Ascending aorta (tissue), 2 donors: Measurements from ENCODE around the gene LHX5. TPM values are rescaled to one million over a fixed set of nuclear protein-coding genes. Genes with fewer than 3 reads are reported as not detected.
A peak's percentile ranks its signal among the peaks of the same experiment; 100 is the strongest.

ENCODE experiments used
- DNase-seq, 2 donors: peaks; one replicate each; pipeline ENCODE4 v3.0.0-alpha.2; 2019; ENCODE audit warnings: low spot score in 2 of 2
- H3K27ac ChIP-seq, 2 donors: fragments of 200-600 bp; sonication (generic); one replicate each; pipeline ENCODE4 v1.5.1; 2016 to 2017; ENCODE audit warnings: mild to moderate bottlenecking in 1 of 2
- H3K27me3 ChIP-seq: fragments of 200-600 bp; sonication (generic); one replicate; pipeline ENCODE4 v1.5.1; 2017
- H3K36me3 ChIP-seq, 2 donors: fragments of 200-600 bp; sonication (generic); one replicate each; pipeline ENCODE4 v1.5.1; 2016
- H3K4me1 ChIP-seq, 2 donors: fragments of 200-600 bp; sonication (generic); one replicate each; pipeline ENCODE4 v1.5.1; 2016 to 2017; ENCODE audit warnings: mild to moderate bottlenecking in 1 of 2
- H3K4me3 ChIP-seq, 2 donors: fragments of 200-600 bp; sonication (generic); one replicate each; pipeline ENCODE4 v1.5.1; 2016 to 2017; ENCODE audit warnings: mild to moderate bottlenecking in 1 of 2
- H3K9me3 ChIP-seq, 2 donors: fragments of 200-600 bp; sonication (generic); one replicate each; pipeline ENCODE4 v1.5.1; 2016
- intact Hi-C: fragments of 100-400 bp; cut with DNase I; formaldehyde crosslinking; loops from one replicate; pipeline ENCODE4 v1.15.1; 2023
- total RNA-seq: library from RNA; depleted of rRNA; stranded (reverse); fragments of >200 nt; gene quantifications from one replicate; pipeline ENCODE4 v1.1.0, GENCODE V29; 2016
- TF ChIP-seq, protein P1 (sequence below), 3 experiments: fragments of 200-600 bp in 2 of 3; fragments of 450-650 bp in 1 of 3; sonication (generic) in 2 of 3; IDR thresholded peaks; one replicate each; pipeline ENCODE4 v1.5.1; 2016 to 2019; ENCODE audit warnings: antibody characterized with exemption in 3 of 3, mild to moderate bottlenecking in 1 of 3, moderate library complexity in 1 of 3

LHX5 gene
- total RNA-seq, 1 donor from 2014 or later = not detected

DNA sequence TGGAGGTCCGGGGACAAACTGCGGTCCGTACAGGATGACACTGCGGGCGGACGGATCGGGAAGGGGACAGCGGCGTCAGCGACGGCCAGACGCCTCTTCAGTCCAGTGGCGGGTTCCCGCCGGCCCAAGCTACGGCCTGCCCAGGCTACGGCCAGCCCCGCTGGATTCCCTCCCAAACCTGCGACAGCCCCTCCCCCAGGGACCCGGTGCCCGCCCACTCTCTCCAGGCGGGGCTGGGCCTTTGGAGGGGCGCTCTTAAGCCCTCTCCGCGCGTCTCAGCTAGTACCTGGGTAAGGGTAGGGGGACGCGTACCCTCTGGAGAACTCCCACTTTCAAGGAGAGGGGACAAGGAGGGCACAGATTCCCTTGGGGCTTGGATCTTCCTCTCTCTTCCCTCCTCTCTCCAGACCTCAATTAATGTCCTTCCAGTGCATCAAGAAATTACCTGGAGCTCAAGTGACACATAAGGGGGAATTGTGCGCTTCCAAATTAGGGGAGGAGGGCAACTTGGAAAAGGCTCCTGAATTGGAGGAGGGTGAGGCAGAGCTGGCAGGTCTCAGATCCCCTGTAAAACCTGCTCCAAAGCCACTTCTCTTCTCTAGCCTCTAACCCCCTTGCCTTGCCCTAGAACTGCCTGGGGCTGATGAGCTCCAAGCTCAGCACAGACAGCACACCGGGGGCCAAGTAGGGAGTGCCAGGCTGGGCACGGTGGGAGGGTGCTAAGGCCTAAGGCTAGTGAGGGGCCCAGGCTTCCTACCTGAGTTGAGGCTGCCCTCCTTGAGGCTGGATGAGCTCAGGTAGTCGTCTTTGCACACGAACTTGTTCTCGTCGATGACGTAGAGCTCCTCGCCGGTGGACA lies 3.1 kb downstream of the LHX5 start:
- Histone ChIP-seq H3K4me3 (peak overlapping the region in 1 of 2 donors; percentile 58), H3K4me1 (peaks cover 9 to 17% of the 10 kb centered on the region in 2 donors), H3K9me3 (no peaks in the 10 kb centered on the region), H3K27ac (no peak overlapping the region), H3K36me3 (no peaks in the 10 kb centered on the region), H3K27me3 (peaks cover 35% of the 10 kb centered on the region)
- TF ChIP-seq, protein P1, sequence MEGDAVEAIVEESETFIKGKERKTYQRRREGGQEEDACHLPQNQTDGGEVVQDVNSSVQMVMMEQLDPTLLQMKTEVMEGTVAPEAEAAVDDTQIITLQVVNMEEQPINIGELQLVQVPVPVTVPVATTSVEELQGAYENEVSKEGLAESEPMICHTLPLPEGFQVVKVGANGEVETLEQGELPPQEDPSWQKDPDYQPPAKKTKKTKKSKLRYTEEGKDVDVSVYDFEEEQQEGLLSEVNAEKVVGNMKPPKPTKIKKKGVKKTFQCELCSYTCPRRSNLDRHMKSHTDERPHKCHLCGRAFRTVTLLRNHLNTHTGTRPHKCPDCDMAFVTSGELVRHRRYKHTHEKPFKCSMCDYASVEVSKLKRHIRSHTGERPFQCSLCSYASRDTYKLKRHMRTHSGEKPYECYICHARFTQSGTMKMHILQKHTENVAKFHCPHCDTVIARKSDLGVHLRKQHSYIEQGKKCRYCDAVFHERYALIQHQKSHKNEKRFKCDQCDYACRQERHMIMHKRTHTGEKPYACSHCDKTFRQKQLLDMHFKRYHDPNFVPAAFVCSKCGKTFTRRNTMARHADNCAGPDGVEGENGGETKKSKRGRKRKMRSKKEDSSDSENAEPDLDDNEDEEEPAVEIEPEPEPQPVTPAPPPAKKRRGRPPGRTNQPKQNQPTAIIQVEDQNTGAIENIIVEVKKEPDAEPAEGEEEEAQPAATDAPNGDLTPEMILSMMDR (IDR thresholded peaks at IDR 0.05) = no peak
- DNase-seq = no peak
- intact Hi-C loops = no loop called here

DNA sequence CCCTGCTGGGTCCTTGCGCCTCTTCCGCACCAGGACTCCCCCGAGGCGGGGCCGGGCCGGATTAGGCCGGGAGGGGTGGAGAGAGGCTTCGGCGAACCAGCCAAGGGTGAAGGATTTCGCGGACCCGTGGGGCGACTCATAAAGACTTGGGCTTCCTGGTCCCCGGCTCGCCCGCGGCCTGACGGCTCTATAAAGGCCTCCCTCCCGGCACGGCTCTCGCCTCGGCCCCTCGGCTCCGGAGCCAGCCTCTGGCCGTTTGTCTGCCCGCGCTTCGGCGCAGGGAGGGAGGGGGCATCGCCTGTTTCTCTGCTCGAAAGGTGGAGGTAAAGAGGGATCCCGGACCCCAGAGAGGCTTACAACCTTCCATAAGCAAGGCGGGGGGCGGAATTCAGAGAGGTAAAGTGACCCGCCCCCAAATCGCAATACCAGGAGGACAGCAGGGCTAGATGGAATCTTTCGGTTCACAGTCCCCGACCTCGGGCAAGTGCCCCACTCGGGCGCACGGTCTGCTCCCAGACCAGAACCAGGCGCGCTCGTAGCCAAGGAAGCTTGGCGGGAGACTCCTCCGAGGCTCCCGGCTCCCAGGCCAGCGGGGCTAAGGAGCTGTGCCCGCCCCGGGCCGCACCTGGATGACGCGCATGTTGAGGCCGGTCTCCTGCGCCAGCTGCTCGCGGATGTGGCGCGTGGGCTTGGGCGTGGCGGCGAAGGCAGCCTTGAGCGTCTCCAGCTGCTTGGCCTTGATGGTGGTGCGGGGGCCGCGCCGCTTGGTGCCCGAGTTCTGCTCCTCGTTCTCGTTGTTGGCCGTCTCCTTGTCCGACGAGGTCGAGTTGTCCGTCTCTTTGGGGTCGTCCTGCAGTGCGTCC lies 3.9 kb downstream of the LHX5 start:
- H3K4me3 ChIP-seq = peak overlapping the region; percentile 45 to 58
- no peaks in the 10 kb centered on the region for H3K9me3 ChIP-seq
- intact Hi-C loops = no loop called here
- TF ChIP-seq, protein P1 (IDR thresholded peaks at IDR 0.05) = no peak
- peaks cover 15 to 26% of the 10 kb centered on the region in 2 donors for H3K4me1 ChIP-seq
- no peaks in the 10 kb centered on the region for H3K36me3 ChIP-seq
- H3K27ac ChIP-seq = no peak overlapping the region
- H3K27me3 ChIP-seq = peaks cover 43% of the 10 kb centered on the region
- DNase-seq = no peak

DNA sequence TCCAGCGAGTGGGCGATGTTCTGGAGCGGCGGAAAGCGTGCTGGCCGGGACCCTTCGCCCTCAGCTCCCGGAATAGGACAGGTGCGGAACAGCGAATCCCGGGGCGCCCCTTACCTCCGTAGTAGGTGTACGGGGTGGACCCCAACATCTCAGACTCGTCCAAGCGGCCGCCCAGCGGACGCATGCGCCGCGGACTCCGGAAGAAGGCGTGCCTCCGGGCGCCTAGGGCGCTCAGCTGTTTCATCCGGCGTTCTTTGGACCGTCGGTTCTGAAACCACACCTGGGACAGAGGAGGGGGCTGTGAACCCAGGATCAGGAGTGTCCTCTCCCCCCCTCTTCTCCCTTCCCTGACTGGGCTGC lies 4.5 kb downstream of the LHX5 start:
- Histone ChIP-seq H3K4me1 (peaks cover 15 to 27% of the 10 kb centered on the region in 2 donors), H3K27me3 (peaks cover 45% of the 10 kb centered on the region), H3K36me3 (no peaks in the 10 kb centered on the region), H3K4me3 (peak overlapping the region; percentile 45 to 58), H3K9me3 (no peaks in the 10 kb centered on the region), H3K27ac (no peak overlapping the region)
- TF ChIP-seq, protein P1 (IDR thresholded peaks at IDR 0.05) = no peak
- intact Hi-C loops = no loop called here
- no peak for DNase-seq

DNA sequence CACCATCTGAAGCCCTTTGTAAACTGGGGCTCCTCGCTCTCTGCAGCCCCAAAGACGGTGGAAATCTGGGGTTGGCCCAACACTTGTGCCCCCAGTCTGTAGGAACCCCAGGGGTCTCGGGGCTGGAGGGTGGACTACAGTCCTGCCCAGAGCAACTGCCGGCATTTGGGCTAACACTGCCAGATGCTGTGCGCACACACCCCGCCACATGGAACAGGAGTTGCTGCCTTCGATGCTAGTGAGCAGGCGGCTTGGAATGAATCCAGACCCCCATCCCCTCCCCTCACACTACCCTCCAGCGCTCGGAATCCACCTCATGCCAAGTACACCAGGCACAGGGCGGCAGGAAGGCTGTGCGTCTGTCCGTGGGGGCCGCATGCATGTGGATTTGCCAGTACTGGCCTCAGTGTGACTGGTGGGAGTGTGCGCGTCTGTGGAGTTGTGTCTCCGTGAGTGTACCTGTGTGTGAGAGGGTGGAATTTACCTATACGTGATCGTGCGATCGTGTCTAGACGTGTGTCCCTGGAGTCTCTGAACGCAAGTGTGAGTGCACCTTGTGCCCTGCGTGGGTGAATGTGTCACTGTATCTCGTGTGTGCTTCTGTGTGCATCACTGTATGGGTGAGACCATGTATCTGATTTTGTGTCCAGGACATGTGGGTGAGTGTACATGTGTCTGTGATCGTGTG lies 5.1 kb downstream of the LHX5 start:
- H3K27me3 ChIP-seq = peaks cover 45% of the 10 kb centered on the region
- no peaks in the 10 kb centered on the region for H3K9me3 ChIP-seq
- TF ChIP-seq, protein P1 (IDR thresholded peaks at IDR 0.05) = no peak
- H3K36me3 ChIP-seq = no peaks in the 10 kb centered on the region
- H3K4me1 ChIP-seq = peaks cover 15 to 27% of the 10 kb centered on the region in 2 donors
- no peak overlapping the region for H3K27ac ChIP-seq
- peak overlapping the region in 1 of 2 donors; percentile 58 for H3K4me3 ChIP-seq
- intact Hi-C loops = no loop called here
- no peak for DNase-seq

DNA sequence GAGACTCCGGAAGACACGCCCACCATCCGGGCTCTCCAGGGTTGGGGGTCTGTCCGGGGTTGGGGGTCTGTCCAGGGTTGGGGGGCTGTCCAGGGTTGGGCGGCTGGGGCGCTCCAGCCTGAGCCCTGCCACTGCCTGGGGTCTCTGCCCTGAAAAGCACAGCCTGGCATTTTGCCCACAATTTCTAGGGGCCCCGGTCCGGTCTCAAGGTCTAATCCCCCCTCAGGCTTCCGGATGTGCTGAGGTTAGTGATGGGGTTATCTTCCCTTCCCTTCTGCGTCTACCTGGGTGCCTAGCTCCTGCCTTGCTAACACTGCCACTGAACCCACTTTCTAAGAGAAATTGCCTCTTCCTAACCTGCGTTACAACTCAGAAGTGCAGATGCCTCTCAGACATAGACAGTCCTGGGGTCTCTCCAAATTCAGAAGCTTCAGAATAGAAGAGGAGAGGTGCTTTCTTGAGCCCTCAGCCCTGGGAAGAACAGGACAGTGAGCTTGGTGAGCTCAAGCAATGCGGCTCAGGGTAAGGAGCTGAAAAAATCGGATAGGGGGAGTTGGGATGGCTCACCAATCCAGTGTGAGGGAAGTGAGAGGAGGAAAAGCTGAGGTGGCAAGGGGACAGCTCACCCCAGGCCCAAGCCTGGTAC lies 5.7 kb downstream of the LHX5 start:
- TF ChIP-seq, protein P1 (IDR thresholded peaks at IDR 0.05) = no peak
- Histone ChIP-seq H3K4me1 (peaks cover 15 to 27% of the 10 kb centered on the region in 2 donors), H3K27me3 (peaks cover 45% of the 10 kb centered on the region), H3K36me3 (no peaks in the 10 kb centered on the region), H3K4me3 (peak overlapping the region in 1 of 2 donors; percentile 50), H3K27ac (no peak overlapping the region), H3K9me3 (no peaks in the 10 kb centered on the region)
- no peak for DNase-seq
- intact Hi-C loops = no loop called here
